GM12878 (cell line): ENCODE data around the gene SAGE1. TPM values are rescaled to one million over a fixed set of nuclear protein-coding genes. Genes with fewer than 3 reads are reported as not detected.
"Not testable (repeated sequence)": the region's sequence is repeated elsewhere in the genome, so short reads cannot be mapped to it uniquely, and the experiment has no call there.

ENCODE experiments used
- ATAC-seq: fragments of 200-7000 bp; cut with Tn5 transposase; 3 replicates; pipeline ENCODE4 v1.9.1; 2020; ENCODE audit warnings: mild to moderate bottlenecking, moderate library complexity
- BruUV-seq: library from RNA; stranded (reverse); fragments of 400-500 nt; replicated peaks from 2 replicates; lab custom pipeline; 2021; lab: Mats Ljungman, UMichigan
- CTCF ChIA-PET: fragments of 300-600 bp; sonication (Branson Sonifier 250); formaldehyde crosslinking; extraction: SDS; loops from one replicate; lab custom pipeline; 2021; ENCODE audit warnings: inconsistent platforms; lab: Yijun Ruan, JAX
- POLR2A ChIA-PET: fragments of 350-600 bp; formaldehyde crosslinking; extraction: SDS; loops from one replicate; lab custom pipeline; 2021; ENCODE audit warnings: inconsistent platforms; lab: Charles Lee
- RAD21 ChIA-PET: fragments of 300-600 bp; sonication (Branson Sonifier 250); formaldehyde crosslinking; loops from one replicate; lab custom pipeline; 2023; ENCODE audit warnings: antibody characterized with exemption; ENCODE audit not compliant: unreplicated experiment; lab: Charles Lee
- SMC1A ChIA-PET: fragments of 300-600 bp; sonication (Branson Sonifier 250); formaldehyde crosslinking; loops from one replicate; lab custom pipeline; 2023; ENCODE audit not compliant: unreplicated experiment, uncharacterized antibody; lab: Charles Lee
- DNase-seq: peaks from one replicate; pipeline ENCODE4 v3.0.0-alpha.2; 2011; ENCODE audit warnings: low read depth, low spot score
- FAIRE-seq: peaks from 3 replicates; lab custom pipeline; 2011; peaks lifted over from hg19 to GRCh38; lab: Jason Lieb, UNC
- H2AFZ ChIP-seq: 2 replicates; pipeline ENCODE4 v1.6.0; 2011; ENCODE audit warnings: low read depth, low read length, control low read depth; ENCODE audit not compliant: control insufficient read depth
- H3K27ac ChIP-seq: 2 replicates; pipeline ENCODE4 v1.5.1; 2011; ENCODE audit warnings: control low read depth; ENCODE audit not compliant: control insufficient read depth, insufficient read depth
- H3K27me3 ChIP-seq, 2 experiments: replicated peaks in 1 of 2; 2 replicates each; pipeline versions ENCODE4 v1.6.0 to v1.6.1; 2011; ENCODE audit warnings: low read length in 1 of 2; ENCODE audit not compliant: control insufficient read depth in 2 of 2, insufficient read depth in 2 of 2
- H3K36me3 ChIP-seq, 2 experiments: 2 replicates each; pipeline ENCODE4 v1.5.1; 2011; ENCODE audit warnings: low read length in 1 of 2; ENCODE audit not compliant: control insufficient read depth in 2 of 2, insufficient read depth in 2 of 2
- H3K4me1 ChIP-seq: 2 replicates; pipeline ENCODE4 v1.6.1; 2011; ENCODE audit warnings: mild to moderate bottlenecking, low read length, moderate library complexity, mixed read lengths; ENCODE audit not compliant: control insufficient read depth, insufficient read depth
- H3K4me2 ChIP-seq: 2 replicates; pipeline ENCODE4 v1.6.0; 2011; ENCODE audit warnings: control low read depth; ENCODE audit not compliant: control insufficient read depth, insufficient read depth
- H3K4me3 ChIP-seq: fragments of 200-600 bp; sonication (generic); 2 replicates; pipeline ENCODE4 v1.5.1; 2016
- H3K79me2 ChIP-seq: 2 replicates; pipeline ENCODE4 v1.6.0; 2011; ENCODE audit warnings: low read length; ENCODE audit not compliant: control insufficient read depth, insufficient read depth
- H3K9ac ChIP-seq: 2 replicates; pipeline ENCODE4 v1.8.0; 2011; ENCODE audit warnings: low read length, control low read depth, mixed read lengths; ENCODE audit not compliant: control insufficient read depth, insufficient read depth
- H3K9me3 ChIP-seq: replicated peaks from 3 replicates; pipeline ENCODE4 v1.5.1; 2011; ENCODE audit warnings: mild to moderate bottlenecking, low read length; ENCODE audit not compliant: control insufficient read depth, insufficient read depth
- H4K20me1 ChIP-seq: 2 replicates; pipeline ENCODE4 v1.6.0; 2011; ENCODE audit not compliant: control insufficient read depth, insufficient read depth
- BHLHE40 ChIP-seq, 2 experiments: fragments of 450-650 bp in 1 of 2; IDR thresholded peaks; 2 replicates each; pipeline ENCODE4 v1.6.1; 2011 to 2017; ENCODE audit warnings: low read depth in 2 of 2, borderline replicate concordance in 1 of 2, improper control_type of control experiment in 1 of 2, low read length in 1 of 2, mild to moderate bottlenecking in 1 of 2
- CTCF ChIP-seq, 3 experiments: IDR thresholded peaks in 2 of 3; conservative IDR thresholded peaks in 1 of 3; 2 replicates each; pipeline ENCODE4 v1.5.1; 2011; ENCODE audit warnings: low read depth in 3 of 3, low read length in 3 of 3, mild to moderate bottlenecking in 3 of 3, control low read depth in 2 of 3, moderate library complexity in 2 of 3, inconsistent platforms in 1 of 3, mixed read lengths in 1 of 3; ENCODE audit not compliant: control insufficient read depth in 2 of 3, insufficient read depth in 1 of 3; ENCODE audit errors: extremely low read depth in 1 of 3
- FOS ChIP-seq: IDR thresholded peaks from 3 replicates; pipeline ENCODE4 v1.6.1; 2011; ENCODE audit warnings: borderline replicate concordance; ENCODE audit not compliant: insufficient read length; ENCODE audit errors: extremely low read depth
- LARP7 ChIP-seq: fragments of 450-650 bp; IDR thresholded peaks from 2 replicates; pipeline ENCODE4 v1.6.1; 2017; ENCODE audit warnings: mild to moderate bottlenecking
- MYC ChIP-seq: IDR thresholded peaks from 2 replicates; pipeline ENCODE4 v1.6.1; 2011; ENCODE audit warnings: mild to moderate bottlenecking, low read length, moderate library complexity, inconsistent platforms; ENCODE audit not compliant: insufficient read depth, insufficient replicate concordance, insufficient read length, severe bottlenecking
- NR2F1 ChIP-seq: fragments of 450-650 bp; conservative IDR thresholded peaks from 2 replicates; pipeline ENCODE4 v1.6.1; 2017; ENCODE audit warnings: mild to moderate bottlenecking
- RAD21 ChIP-seq: IDR thresholded peaks from 2 replicates; pipeline ENCODE4 v1.6.1; 2011; ENCODE audit warnings: mild to moderate bottlenecking, low read depth, low read length, moderate library complexity; ENCODE audit not compliant: insufficient read depth
- YY1 ChIP-seq: IDR thresholded peaks from 2 replicates; pipeline ENCODE4 v1.6.1; 2011; ENCODE audit warnings: low read depth, mild to moderate bottlenecking, low read length
- ZNF622 ChIP-seq: fragments of 450-650 bp; IDR thresholded peaks from 2 replicates; pipeline ENCODE4 v1.6.1; 2017; ENCODE audit warnings: mild to moderate bottlenecking, inconsistent platforms
- ZZZ3 ChIP-seq: IDR thresholded peaks from 2 replicates; pipeline ENCODE4 v1.6.1; 2011; ENCODE audit warnings: low read depth; ENCODE audit not compliant: control insufficient read depth, insufficient read length
- WGBS: methylation state at CpG from one replicate; pipeline ENCODE4 v1.1.6; 2016; ENCODE audit warnings: low lambda C conversion rate; ENCODE audit not compliant: insufficient replicate concordance, insufficient coverage; ENCODE audit errors: missing lambda C conversion rate; 5-methylcytosine and 5-hydroxymethylcytosine counted together
- in situ Hi-C: fragments of 300-500 bp; cut with MboI; formaldehyde crosslinking; loops from 9 replicates; pipeline ENCODE4 v1.14.3; 2018; ENCODE audit warnings: mixed read lengths
- intact Hi-C: fragments of 100-400 bp; cut with micrococcal nuclease; formaldehyde crosslinking; loops from one replicate; pipeline ENCODE4 v1.14.2; 2022; ENCODE audit not compliant: unreplicated experiment
- polyA plus RNA-seq, 11 experiments: library from polyadenylated mRNA; depleted of rRNA in 4 of 11; unstranded in 6 of 11; stranded (reverse) in 5 of 11; fragments of >200 nt; fragmentation: Nextera tagmentation in 4 of 11; fragmentation: Illumina TruSeq in 1 of 11; extraction: Ambion mirVana in 4 of 11; extraction: Trizol in 1 of 11; gene quantifications; 1 replicate in 1 of 11; 2 replicates in 10 of 11; pipeline versions ENCODE4 v1.2.1 to v1.2.3, GENCODE V29; 2011 to 2016; ENCODE audit warnings: inconsistent platforms in 2 of 11, missing spikeins in 2 of 11, low read depth in 1 of 11
- total RNA-seq, 4 experiments: library from RNA; depleted of rRNA in 3 of 4; stranded (reverse); fragments of >200 nt in 3 of 4; fragmentation: Illumina TruSeq in 1 of 4; extraction: Trizol in 1 of 4; gene quantifications; 2 replicates each; pipeline versions ENCODE4 v1.2.1 to v1.2.3, GENCODE V29; 2013 to 2021

Gene SAGE1
- total and polyA plus RNA-seq, 10 of the 15 experiments (the other 5 are each of a cell fraction or from before 2014, with no cell fraction given), result 0.03 to 0.08 TPM; not detected in 8

GRCh38 chrX:135888976-135889375 lies 4.5 kb upstream of the SAGE1 start:
- FAIRE-seq, intact Hi-C loops, H2AFZ ChIP-seq, SMC1A ChIA-PET, DNase-seq, H4K20me1 ChIP-seq, H3K4me3 ChIP-seq, POLR2A ChIA-PET, H3K4me1 ChIP-seq, RAD21 ChIA-PET, CTCF ChIA-PET, BruUV-seq, H3K9me3 ChIP-seq, H3K9ac ChIP-seq, H3K27ac ChIP-seq, H3K79me2 ChIP-seq, H3K4me2 ChIP-seq, H3K27me3 ChIP-seq, H3K36me3 ChIP-seq, ATAC-seq, in situ Hi-C loops: not testable (repeated sequence)
- whole genome bisulfite sequencing, result 36% methylated on average over 14 of the region's 15 CpGs
- TF ChIP-seq CTCF (IDR thresholded peaks at IDR 0.05 in 2 of 3, conservative IDR thresholded peaks at IDR 0.05 in 1 of 3; ENCODE audit: control insufficient read depth in 2 of 3, extremely low read depth in 1 of 3, insufficient read depth in 1 of 3, low read depth in 3 of 3, low read length in 3 of 3) (peak; percentile 22 to 30 (median 23); a peak in 3 of 6 replicates), RAD21 (peak; percentile 12; the same call in 1 of the 2 replicates)

- no peak for DNase-seq
- ChIA-PET SMC1A (no interaction called here), RAD21 (no interaction called here), POLR2A (no interaction called here), CTCF (interaction anchor here (1.3 to 1.6 kb wide), 3 partner anchors 12 to 40 kb away, joined by 3 to 4 read pairs (median 3); no protein-coding TSS in a partner anchor)
- no peaks in the 10 kb centered on the region for H3K4me1 ChIP-seq
- H3K27ac ChIP-seq, result no peak overlapping the region
- no peak overlapping the region for H3K9ac ChIP-seq
- intact Hi-C loops, result no loop called here
- BruUV-seq, result no TSS peak
- no peaks in the 10 kb centered on the region for H3K27me3 ChIP-seq
- no peak overlapping the region for H2AFZ ChIP-seq
- ATAC-seq, result no peak
- no peaks in the 10 kb centered on the region for H3K9me3 ChIP-seq
- TF ChIP-seq YY1 (no peak), ZNF622 (no peak), MYC (no peak), NR2F1 (no peak), ZZZ3 (no peak), FOS (no peak), LARP7 (no peak), BHLHE40 (IDR thresholded peaks at IDR 0.05; ENCODE audit: borderline replicate concordance in 1 of 2, low read depth in 2 of 2, low read length in 1 of 2) (no peak)
- H3K79me2 ChIP-seq, result no peaks in the 10 kb centered on the region
- FAIRE-seq, result no peak
- in situ Hi-C loops, result no loop called here
- H3K36me3 ChIP-seq, result no peaks in the 10 kb centered on the region
- no peaks in the 10 kb centered on the region for H4K20me1 ChIP-seq
- no peak overlapping the region for H3K4me2 ChIP-seq
- 52% methylated on average over 14 of the region's 14 CpGs for WGBS
- no peak overlapping the region for H3K4me3 ChIP-seq
These were observed 3.4 kb upstream of the SAGE1 start for GRCh38 chrX:135890087-135890585.
